ENCODE measurements around the gene MYH6.

MYH6 gene

DNA sequence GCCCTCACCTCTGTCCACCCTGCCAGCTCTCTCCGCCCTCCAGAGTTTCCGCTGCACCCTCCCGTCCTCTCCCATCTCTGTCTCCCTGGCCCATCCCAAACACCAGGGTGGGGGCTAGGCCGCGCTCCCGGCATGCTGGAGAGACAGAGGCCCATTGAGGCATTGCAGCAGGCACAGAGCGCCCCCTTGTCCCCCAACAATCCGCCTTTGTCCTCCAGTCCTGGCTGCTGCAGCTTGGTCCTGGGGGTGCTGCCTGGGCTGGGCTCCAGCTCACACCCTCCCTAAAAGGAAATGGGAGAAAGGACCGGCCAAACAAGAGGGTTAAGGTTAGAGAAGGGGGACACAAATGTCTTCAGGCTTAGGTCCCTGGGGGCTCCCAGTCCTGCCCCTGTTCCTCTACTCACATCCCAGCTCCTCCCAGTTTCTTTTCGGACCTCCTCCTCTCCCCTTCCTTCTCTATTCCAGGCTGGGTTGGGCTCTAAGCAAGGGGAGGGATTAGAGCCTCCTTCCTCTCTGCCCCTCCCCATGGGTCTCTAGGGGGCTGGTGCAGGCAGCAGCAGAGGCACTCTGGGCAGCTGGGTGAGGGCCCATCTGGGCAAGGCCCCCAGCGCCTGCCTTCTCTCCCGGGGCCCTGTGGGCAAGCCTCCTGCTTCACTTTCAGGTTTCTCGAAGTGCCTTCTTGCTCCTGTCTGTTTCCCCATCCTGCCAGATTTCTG lies 31.4 kb downstream of the MYH6 start, which contains the start of gene CMTM5:
Gene CMTM5 (plus strand): TSS at position 565 of the 716 bp plus-strand sequence. CDS start 206 bp downstream, outside the sequence.
- DNase-seq (ENCODE audit: low spot score): peak; percentile 34

DNA sequence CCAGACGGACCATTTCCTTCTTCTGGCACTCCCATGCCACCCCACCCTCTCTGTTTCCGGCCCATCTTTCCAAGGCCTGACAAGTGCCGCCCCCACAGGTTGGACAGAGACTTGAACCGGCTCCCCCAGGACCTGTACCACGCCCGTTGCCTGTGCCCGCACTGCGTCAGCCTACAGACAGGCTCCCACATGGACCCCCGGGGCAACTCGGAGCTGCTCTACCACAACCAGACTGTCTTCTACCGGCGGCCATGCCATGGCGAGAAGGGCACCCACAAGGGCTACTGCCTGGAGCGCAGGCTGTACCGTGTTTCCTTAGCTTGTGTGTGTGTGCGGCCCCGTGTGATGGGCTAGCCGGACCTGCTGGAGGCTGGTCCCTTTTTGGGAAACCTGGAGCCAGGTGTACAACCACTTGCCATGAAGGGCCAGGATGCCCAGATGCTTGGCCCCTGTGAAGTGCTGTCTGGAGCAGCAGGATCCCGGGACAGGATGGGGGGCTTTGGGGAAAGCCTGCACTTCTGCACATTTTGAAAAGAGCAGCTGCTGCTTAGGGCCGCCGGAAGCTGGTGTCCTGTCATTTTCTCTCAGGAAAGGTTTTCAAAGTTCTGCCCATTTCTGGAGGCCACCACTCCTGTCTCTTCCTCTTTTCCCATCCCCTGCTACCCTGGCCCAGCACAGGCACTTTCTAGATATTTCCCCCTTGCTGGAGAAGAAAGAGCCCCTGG lies 32.4 kb downstream of the MYH6 start:
- no peak for DNase-seq (ENCODE audit: low spot score)

DNA sequence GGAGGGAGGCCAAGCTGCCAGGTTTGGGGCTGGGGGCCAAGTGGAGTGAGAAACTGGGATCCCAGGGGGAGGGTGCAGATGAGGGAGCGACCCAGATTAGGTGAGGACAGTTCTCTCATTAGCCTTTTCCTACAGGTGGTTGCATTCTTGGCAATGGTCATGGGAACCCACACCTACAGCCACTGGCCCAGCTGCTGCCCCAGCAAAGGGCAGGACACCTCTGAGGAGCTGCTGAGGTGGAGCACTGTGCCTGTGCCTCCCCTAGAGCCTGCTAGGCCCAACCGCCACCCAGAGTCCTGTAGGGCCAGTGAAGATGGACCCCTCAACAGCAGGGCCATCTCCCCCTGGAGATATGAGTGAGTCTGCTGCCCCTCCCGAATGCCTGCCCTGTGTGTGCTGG lies 35.0 kb downstream of the MYH6 start:
- DNase-seq (ENCODE audit: low spot score): no peak

DNA sequence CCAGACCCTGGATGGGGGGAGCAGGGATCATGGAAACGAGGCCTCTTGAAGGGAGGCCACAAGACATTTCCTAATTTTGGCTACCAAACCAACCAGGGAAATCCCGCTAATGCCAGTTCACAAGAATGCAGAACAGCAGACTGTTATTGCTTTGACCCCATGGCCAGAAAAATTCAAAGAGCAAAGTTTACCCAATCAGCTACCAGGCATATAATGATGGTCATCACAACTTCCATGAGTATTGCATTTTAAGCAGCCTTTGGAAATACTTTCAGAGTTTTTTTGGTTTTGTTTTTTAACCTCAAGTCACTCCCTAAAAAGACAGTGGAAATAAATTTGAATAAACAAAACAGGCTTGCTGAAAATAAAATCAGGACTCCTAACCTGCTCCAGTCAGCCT lies 35.6 kb downstream of the MYH6 start, which contains the start of gene IL25:
Gene IL25 (plus strand): TSS at position 301 of the 400 bp plus-strand sequence.
- DNase-seq (ENCODE audit: low spot score): no peak

DNA sequence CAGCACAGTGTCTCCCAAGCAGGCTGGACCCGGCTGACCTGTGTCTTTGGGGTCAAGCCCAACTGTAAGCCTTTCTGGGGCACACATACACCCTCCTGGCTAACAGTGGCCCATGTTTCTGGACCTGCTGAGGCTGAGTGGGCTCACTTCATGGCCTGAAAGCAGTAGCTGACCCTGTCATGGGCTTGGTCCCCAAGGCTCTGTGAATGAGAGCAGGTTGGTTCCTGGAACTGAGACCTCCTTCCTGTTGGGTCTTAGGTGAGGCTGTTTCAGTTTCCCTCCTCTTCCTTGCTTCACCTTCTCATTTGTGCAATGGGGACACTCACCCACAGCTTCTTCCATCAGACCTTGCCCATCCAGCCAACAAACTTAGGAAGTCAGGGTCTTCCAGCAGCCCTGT lies 36.2 kb downstream of the MYH6 start:
- no peak for DNase-seq (ENCODE audit: low spot score)

DNA sequence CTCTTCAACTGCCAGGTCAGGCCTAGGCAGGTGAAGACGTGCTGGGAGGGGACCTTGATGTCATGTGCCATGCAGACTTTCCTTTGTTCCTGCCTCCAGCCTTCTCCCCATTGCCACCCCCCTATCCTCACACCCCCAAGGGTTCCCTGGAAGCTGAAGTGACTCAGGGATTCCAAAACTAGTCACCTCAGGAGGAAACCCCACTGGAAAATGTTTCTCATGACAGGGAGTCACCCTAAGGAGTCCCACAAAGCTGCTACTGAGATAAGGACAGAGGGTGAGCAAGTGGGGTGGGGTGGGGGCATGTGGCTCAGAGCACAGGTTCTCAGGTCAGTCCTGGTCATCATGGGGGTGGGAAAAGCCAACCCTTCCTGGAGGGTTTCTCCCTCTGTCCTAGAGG lies 37.9 kb downstream of the MYH6 start:
- no peak for DNase-seq (ENCODE audit: low spot score)

DNA sequence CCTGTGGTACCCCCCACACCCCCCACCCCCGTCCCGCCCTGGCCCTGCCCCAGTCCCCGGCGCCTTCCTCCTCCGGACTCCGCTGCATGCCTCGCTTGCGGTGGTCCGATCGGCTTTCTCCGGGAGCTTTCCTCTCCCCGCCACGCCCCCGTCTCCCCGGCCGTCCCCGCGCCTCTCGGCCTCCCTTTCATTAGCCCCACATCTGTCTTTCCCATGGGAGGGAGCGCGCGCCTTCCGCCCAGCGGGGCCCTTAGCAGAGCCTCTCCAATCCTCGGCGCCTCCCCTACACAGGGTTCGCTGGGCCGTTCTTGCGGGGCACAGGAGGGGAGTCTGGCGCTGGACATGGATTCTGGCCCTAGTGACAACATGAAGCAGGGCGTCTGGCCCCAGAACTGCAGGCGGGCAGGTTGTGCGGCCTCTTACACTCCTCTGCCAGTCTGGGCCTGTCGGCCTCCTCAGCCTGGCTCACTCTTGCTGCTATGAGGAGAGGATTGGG lies 41.6 kb downstream of the MYH6 start:
- peak; percentile 69 for DNase-seq (ENCODE audit: low spot score)

DNA sequence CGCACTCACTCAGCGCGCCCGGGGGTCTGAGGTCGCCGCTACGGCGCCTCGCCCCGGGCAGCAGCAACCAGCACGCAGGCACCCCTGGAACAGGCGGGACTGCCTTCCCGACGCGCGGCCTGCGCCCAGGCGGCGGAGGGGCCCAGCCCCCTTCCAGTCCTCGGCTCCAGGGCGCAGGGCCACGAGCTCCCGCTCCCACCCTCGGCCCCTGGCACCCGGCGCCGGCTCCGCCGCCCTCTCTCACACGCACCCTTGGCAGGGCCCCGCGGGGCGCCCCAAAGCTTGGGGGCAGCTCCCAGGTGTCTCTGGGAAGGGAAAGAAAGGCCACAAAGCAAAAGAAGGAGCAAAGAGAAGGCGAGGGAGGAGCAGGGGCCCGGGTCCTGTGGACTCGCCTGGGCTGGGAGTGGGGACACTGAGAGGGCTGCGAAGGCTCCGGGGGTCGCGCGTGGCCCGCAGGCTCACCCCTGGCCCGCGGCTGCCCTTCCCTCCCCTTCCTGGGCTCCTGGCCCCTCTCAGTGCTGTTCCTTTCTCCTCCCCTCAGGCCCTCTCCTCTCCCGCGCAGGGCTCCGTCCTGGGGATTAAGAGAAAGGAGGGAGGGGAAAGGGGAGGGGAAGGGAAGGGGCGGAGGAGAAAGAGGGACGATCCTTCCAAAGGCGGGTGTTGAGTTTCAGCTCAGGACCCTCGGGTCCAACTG lies 42.2 kb downstream of the MYH6 start:
- peak; percentile 59 for DNase-seq (ENCODE audit: low spot score)

DNA sequence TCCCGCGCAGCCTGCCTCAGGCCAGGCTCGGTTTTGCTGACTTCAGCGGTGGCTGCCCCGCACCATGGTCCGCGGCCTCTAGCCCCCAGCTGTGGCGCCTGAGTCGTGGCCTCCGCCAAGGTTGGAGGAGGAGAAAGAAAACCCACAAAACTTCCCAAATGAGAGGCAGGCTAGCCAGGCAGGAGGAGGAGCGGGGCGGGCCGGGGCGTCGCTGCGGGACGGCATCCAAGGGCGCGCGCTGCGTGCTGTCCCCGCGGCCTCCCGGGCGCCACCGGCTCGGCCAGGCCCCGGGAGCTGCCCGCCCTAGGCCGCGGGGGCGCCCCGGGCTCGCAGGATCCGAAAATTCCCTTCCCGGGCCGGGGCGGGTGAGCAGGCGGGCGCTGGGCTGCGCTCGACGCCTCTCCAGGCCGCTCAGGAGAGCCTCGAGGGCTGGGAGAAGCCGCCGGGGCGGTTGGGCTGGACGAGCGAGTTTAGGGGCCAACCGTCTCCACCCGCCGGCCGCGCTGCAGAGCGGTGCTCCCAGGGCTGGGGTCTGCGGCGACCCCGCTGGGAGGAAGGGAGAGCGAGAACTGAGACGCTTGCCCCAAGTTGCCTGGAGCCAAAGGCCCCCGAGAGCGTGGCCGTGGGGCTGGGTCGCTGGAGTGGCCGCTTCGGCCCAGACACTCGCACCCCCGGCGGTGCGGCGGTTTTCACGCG lies 42.9 kb downstream of the MYH6 start, which contains the start of gene EFS:
Gene EFS (minus strand): TSS at position 137 of the 696 bp plus-strand sequence. CDS start 147 bp downstream, outside the sequence.
- DNase-seq (ENCODE audit: low spot score): peak; percentile 41

DNA sequence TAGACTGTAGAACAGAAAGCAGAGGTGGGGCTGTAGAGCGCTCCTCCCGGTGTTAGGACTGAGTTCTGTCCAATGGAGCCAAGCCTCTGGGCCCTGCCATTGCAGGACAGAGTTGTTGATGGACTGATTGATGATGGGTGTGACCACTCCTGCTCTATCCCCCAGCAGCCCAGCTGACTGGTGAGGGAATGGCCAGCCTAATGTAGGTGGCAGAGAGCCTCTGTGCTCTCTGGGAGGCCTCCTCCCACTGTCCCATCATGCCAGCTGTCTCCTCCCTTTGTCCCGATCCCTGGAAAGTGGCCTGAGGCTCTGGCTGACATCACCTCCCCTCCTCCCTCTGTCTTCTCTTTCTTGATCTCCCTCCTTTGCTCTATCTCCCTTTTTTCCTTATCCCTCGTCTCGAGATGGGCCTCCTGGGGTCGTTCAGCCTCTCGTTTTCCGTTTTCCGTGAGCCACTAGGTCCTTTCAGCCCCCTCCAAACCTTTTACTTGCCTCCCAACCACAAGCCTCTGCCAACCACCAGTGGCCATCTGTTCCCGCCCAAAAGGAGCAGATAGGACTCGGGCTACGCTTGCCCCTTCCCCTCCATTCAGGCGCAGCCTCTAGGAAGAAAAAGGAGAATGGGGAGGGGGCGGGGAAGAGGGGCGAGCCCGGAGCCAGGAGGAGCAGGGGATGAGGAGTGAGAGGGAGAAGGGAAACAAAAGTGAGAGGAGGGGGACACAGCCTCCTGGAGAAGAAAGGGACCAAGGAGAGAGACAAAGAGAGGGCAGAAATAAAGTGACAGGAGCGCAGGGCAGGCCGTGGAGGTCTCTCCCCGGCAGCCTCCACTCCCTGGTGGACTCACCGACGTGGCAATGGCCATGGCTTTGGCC lies 43.7 kb downstream of the MYH6 start:
- peak; percentile 40 for DNase-seq (ENCODE audit: low spot score)

DNA sequence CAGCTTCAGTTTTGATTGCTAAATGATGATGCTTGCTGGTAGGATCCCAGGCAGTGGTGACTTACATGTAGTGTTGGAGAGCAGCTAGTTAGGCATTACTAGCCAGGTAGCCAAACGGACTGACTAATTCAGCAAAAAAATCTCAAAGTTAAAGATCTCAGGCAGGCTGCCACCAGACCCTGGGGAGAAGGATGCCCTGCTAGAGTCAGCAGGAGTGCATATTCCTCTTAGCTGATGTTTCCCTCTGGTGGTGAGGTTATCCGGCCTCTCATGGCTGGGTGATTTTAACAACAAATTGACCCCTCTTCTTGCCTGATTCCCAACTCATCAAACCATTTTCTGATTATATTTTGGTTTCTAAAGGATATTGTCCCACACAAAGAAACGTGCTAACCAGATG lies 45.9 kb downstream of the MYH6 start:
- no peak for DNase-seq (ENCODE audit: low spot score)

DNA sequence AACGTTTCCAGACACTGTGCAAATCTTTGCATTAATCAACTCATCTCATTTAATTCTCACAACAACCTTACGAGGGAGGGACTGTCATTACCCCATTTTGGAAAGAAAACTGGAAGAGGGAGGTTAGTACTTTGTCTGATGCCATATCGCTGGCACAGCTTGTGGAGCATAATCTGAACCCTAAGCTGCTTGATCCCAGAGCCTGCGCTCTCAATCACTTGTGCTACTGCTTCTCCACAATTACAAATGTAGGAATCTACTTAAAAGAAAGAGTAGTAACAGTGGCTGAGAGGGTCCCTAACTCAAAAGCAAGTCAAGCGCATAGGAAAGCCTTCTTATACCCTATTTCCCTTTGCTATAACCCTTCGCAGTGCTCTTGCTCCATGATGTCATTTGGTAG lies 46.3 kb downstream of the MYH6 start:
- no peak for DNase-seq (ENCODE audit: low spot score)

DNA sequence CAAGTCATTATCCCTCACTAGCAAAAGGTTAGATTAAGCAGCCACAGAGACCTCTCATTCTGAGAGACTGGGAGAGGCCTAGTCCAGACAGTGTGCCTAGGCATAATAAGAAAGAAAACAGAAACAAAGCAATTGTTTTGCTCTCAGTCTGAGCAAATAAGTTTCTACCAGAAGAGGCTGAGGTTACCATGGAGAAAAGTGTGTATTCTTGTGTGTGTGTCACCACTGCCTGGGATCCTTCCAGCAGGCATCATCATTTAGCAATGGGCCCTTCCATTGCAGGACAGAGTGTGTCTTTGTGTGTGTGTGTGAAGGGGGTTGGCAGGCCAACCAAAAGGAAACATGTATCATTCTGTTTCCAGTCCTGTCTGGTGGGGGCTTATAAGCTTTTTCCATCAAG lies 46.8 kb downstream of the MYH6 start:
- peak; percentile 65 for DNase-seq (ENCODE audit: low spot score)

DNA sequence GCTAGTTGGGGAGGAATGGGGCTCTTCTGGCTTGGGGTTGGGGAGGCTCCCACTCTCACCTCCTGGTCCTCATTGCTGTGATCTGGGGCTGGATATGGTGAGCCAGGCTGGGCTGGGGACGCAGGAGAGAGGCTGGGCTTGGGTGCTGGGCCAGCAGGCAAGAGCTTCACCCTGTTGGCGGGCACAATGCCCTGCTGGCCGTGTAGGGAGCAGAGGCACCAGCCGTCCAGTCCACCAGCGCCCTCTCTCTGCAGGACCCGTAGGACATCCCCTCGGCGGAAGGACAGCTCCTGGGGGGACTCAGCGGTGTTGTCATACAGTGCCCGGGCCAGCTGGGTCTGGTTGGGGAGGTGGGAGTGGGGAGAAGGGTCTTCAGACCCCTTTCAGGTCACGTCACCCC lies 47.6 kb downstream of the MYH6 start:
- no peak for DNase-seq (ENCODE audit: low spot score)

DNA sequence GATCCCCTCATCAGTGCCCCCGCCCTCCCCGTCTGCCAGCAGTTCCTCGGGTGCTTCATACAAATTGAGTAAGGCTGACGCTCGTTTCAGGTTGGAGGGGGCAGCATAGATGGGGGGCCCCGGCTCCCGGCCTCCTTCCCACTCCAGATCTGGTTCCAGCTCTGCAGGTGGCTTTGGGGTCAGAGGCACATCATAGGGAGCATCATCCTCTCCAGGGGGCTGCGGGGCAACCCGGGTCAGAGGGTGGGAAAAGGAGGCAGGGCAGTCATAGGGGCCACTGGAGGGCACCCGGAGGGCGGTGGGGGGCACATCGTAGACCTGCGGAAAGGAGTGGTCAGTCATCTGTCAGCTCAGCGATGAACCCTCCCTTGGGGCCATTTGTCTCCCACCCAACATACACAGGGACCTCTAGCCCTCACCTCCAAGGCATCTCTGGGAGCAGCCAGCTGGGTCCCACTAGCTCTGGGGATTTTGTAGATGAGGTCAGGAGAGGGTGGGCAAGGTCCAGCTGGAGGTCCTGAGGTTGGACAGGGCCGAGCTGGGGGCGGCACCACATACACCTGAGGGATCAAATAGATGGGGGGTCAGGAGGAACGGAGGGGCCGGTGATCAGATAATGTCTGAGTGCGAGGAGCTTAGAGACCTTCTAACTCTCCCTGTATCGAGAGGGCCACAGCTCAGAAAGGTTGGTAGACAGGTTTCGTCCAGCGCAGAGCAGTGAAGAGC lies 48.2 kb downstream of the MYH6 start:
- no peak for DNase-seq (ENCODE audit: low spot score)

DNA sequence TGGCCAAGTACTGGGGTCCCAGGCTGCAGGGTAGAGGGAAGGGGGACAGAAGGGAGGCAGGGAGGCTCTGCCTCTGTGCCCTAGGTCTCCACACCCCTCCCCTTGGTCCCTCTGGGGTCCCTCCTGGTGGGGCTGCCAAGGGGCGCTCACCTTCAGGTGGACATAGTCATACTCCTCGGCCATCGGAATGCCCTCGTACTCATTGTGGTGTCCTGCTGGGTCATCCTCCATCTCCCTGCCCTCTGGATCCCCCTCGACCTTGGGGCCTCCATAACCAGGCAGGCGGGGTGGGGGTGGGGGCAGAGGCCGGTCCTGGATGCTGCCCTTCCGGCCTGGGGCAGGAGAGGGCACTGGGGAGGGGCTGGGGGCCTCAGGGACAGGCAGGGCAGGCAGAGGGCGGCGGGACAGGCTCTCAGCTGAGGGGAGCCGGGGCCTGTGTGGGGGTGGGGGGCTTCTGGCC lies 48.9 kb downstream of the MYH6 start:
- DNase-seq (ENCODE audit: low spot score): no peak

DNA sequence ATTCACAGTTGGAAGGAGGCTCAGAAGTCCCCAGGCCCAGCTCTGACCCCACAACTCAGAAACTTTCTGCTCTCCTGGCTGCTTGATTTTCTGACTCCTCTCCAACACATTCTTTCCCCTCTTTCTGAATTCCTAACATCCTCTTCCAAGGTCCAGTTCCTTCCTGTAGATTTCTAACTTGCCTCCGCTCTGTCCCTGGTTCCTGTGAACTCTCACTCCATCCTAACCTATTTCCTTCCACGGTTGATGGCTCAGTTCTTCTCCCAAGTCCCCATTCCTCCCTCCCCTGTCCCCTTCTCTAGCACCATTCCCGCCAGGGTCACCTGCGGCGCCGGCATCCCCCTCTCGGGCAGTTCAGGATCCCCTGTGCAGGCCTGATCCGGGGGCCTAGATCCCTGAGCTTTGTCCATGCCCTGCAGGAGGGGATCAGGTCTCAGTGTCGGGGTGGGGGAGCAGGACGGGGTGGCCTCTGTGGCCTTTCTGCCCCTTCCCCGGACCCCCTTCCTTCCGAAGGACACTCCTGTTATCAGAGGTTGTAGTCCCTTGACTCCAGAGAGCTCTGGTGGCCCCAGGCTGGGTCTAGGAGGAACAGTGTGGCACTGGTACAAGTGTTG lies 49.4 kb downstream of the MYH6 start:
- DNase-seq (ENCODE audit: low spot score): no peak

DNA sequence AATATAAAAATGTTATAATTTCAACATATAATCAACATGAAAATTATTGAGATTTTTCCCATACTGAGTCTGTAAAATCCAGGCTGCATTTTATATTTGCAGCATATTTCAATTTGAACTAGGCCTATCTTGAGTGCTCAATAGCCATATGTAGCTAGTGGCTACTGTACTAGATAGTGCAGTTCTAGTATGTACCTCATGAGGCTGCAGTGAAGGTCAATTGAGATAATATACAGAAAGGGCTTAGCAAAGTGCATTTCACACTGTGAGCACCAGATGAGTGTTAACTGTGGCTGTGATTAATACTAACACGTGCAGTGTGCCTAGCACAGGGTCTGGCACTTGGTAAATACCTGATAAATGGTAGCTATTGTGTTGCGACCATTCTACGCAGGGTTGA lies 50.0 kb downstream of the MYH6 start:
- DNase-seq (ENCODE audit: low spot score): no peak

DNA sequence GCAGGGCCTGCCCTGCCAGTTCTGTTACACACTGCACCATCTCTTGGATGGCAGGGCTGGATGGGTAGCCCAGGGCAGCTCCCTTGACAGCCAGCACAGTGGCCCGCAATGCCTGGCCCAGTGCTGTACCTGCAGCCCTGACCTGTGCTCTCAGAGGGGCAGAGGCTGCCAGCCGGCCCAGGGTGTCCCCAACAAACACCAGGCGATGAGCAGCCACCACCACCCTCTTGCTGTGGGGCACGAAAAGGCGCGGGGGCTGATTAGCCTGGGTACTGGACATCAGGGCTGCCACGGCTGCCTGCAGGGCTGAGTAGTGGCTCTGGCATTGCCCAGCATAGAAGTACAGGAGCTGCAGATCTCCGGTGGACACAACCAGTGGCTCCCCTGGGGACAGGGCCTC lies 50.8 kb downstream of the MYH6 start:
- no peak for DNase-seq (ENCODE audit: low spot score)

DNA sequence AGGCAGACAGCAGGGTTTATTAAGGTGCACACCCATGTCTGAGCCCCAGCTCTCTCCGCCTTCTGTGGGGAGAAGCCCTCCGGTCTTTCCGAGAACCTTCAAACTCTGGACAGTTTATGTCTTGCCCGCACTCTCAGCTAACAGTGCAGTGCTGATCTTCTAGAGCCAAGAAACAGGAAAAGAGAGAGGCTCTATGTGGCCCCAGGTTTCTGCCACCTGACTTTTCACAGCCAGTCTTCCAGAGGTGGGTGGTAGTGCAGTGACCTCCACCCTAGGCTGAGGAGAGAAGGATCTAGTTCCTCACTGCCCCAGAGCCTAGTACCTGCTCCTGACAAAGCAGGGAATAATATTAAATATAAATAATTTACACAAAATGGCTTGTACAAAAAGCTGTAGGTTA lies 51.4 kb downstream of the MYH6 start:
- DNase-seq (ENCODE audit: low spot score): no peak

Measured in hepatic stellate cell (primary cell).